HG03135 (cell line): Measurements from ENCODE around the gene FKBP2.

Experiments
- ATAC-seq: cut with Tn5 transposase; IDR thresholded peaks from one replicate; pipeline ENCODE4 v1.9.1; 2021; ENCODE audit warnings: mild to moderate bottlenecking, moderate library complexity; ENCODE audit not compliant: unreplicated experiment

FKBP2 gene

GRCh38 chr11:64240435-64241240 is at the start of gene FKBP2:
FKBP2 (plus strand) TSS chr11:64241095; CDS start chr11:64242388, 1,293 bp downstream.
- ATAC-seq: peak; percentile 45

GRCh38 chr11:64192434-64192833 is 48.5 kb upstream of the FKBP2 start:
- no peak for ATAC-seq

GRCh38 chr11:64196626-64197025 is 44.3 kb upstream of the FKBP2 start:
- ATAC-seq: no peak

GRCh38 chr11:64198511-64198910 is 42.4 kb upstream of the FKBP2 start:
- no peak for ATAC-seq

GRCh38 chr11:64201543-64201942 is 39.4 kb upstream of the FKBP2 start:
- ATAC-seq: no peak

GRCh38 chr11:64202992-64203391 is 37.9 kb upstream of the FKBP2 start:
- ATAC-seq: no peak

- ATAC-seq: no peak
Measured at GRCh38 chr11:64203421-64204079, 37.3 kb upstream of the FKBP2 start.

GRCh38 chr11:64204080-64204440 is 36.8 kb upstream of the FKBP2 start:
- no peak for ATAC-seq

GRCh38 chr11:64204464-64204989 is 36.4 kb upstream of the FKBP2 start:
- no peak for ATAC-seq

- peak; percentile 1 for ATAC-seq
Measured at GRCh38 chr11:64206457-64207255, 34.2 kb upstream of the FKBP2 start, which contains the start of gene FERMT3. FERMT3 (plus strand) TSS chr11:64206721; CDS start chr11:64207365, 644 bp downstream.

GRCh38 chr11:64207256-64208085 is 33.4 kb upstream of the FKBP2 start:
- peak; percentile 67 for ATAC-seq

GRCh38 chr11:64208086-64208795 is 32.7 kb upstream of the FKBP2 start:
- ATAC-seq: no peak

GRCh38 chr11:64208796-64209562 is 31.9 kb upstream of the FKBP2 start:
- ATAC-seq: no peak

GRCh38 chr11:64209563-64209843 is 31.4 kb upstream of the FKBP2 start:
- ATAC-seq: no peak

- no peak for ATAC-seq
Measured at GRCh38 chr11:64210301-64211020, 30.4 kb upstream of the FKBP2 start.

GRCh38 chr11:64211181-64211872 is 29.6 kb upstream of the FKBP2 start:
- ATAC-seq: no peak

GRCh38 chr11:64216879-64217278 is 24.0 kb upstream of the FKBP2 start:
- no peak for ATAC-seq
